K562 (cell line): ENCODE results near the gene CCDC33. TPM values are rescaled to one million over a fixed set of nuclear protein-coding genes. Genes with fewer than 3 reads are reported as not detected.

ENCODE experiments used
- ATAC-seq: fragments of 200-7000 bp; cut with Tn5 transposase; 3 replicates; pipeline ENCODE4 v1.9.1; 2020; ENCODE audit warnings: moderate library complexity
- BruUV-seq: library from RNA; stranded (reverse); fragments of 400-500 nt; replicated peaks from 2 replicates; lab custom pipeline; 2021; lab: Mats Ljungman, UMichigan
- CTCF ChIA-PET: fragments of 300-600 bp; formaldehyde crosslinking; extraction: SDS; loops from one replicate; lab custom pipeline; 2021; ENCODE audit warnings: low intra/inter-chr PET ratio; lab: Yijun Ruan, JAX
- POLR2A ChIA-PET: fragments of 300-600, 350-650 bp; sonication (Branson Sonifier 250); formaldehyde crosslinking; extraction: SDS; loops from one replicate; lab custom pipeline; 2021; ENCODE audit warnings: antibody characterized with exemption, inconsistent platforms; lab: Yijun Ruan, JAX
- DNase-seq, 4 experiments: peaks; one replicate each; pipeline versions ENCODE4 v3.0.0 to v3.0.0-alpha.2; 2011 to 2018; ENCODE audit warnings: low spot score in 3 of 4, mixed read lengths in 3 of 4; ENCODE audit errors: extremely low read depth in 1 of 4
- FAIRE-seq: peaks from 2 replicates; lab custom pipeline; 2011; peaks lifted over from hg19 to GRCh38; lab: Jason Lieb, UNC
- H2AFZ ChIP-seq: 2 replicates; pipeline ENCODE4 v1.6.0; 2011; ENCODE audit warnings: low read depth, low read length, control low read depth, inconsistent platforms
- H3K27ac ChIP-seq: fragments of 200-600 bp; 3 replicates; pipeline ENCODE4 v1.8.0; 2011; ENCODE audit warnings: low read depth, mild to moderate bottlenecking, control low read depth, inconsistent platforms, low read length, moderate library complexity, mixed read lengths; ENCODE audit errors: extremely low read depth
- H3K27me3 ChIP-seq, 2 experiments: fragments of 300-600 bp in 1 of 2; 2 replicates in 1 of 2; 3 replicates in 1 of 2; pipeline versions ENCODE4 v1.6.0 to v1.8.0; 2011; ENCODE audit warnings: inconsistent platforms in 2 of 2, low read length in 2 of 2, mild to moderate bottlenecking in 1 of 2, mixed read lengths in 1 of 2, moderate library complexity in 1 of 2; ENCODE audit not compliant: control insufficient read depth in 2 of 2, insufficient read depth in 2 of 2
- H3K36me3 ChIP-seq: fragments of 300-600 bp; 3 replicates; pipeline ENCODE4 v1.8.0; 2011; ENCODE audit warnings: mild to moderate bottlenecking, low read length, inconsistent platforms; ENCODE audit not compliant: control insufficient read depth, insufficient read depth
- H3K4me1 ChIP-seq, 2 experiments: fragments of 200-600 bp in 1 of 2; replicated peaks in 1 of 2; 2 replicates in 1 of 2; 3 replicates in 1 of 2; pipeline versions ENCODE4 v1.5.1 to v1.8.0; 2011; ENCODE audit warnings: inconsistent platforms in 2 of 2, low read length in 2 of 2, mild to moderate bottlenecking in 1 of 2, mixed read lengths in 1 of 2, moderate library complexity in 1 of 2; ENCODE audit not compliant: control insufficient read depth in 2 of 2, insufficient read depth in 2 of 2
- H3K4me2 ChIP-seq: 2 replicates; pipeline ENCODE4 v1.6.1; 2011; ENCODE audit warnings: low read length, control low read depth, inconsistent platforms, mixed read lengths; ENCODE audit not compliant: insufficient read depth
- H3K4me3 ChIP-seq: fragments of 200-600 bp; sonication (generic), shearing (Covaris generic); 2 replicates; pipeline ENCODE4 v1.5.1; 2016; ENCODE audit warnings: control low read depth, inconsistent platforms
- H3K79me2 ChIP-seq: fragments of 200-600 bp; 3 replicates; pipeline ENCODE4 v1.8.0; 2011; ENCODE audit warnings: low read length, inconsistent platforms; ENCODE audit not compliant: control insufficient read depth, insufficient read depth
- H3K9ac ChIP-seq, 2 experiments: 2 replicates each; pipeline versions ENCODE4 v1.6.0 to v1.6.1; 2011; ENCODE audit warnings: low read depth in 2 of 2, low read length in 2 of 2, control low read depth in 1 of 2, inconsistent platforms in 1 of 2, mild to moderate bottlenecking in 1 of 2, mixed read lengths in 1 of 2; ENCODE audit not compliant: insufficient read depth in 1 of 2
- H3K9me1 ChIP-seq: one replicate; pipeline ENCODE4 v1.6.0; 2011; ENCODE audit warnings: inconsistent platforms, mild to moderate bottlenecking, low read length, moderate library complexity; ENCODE audit not compliant: control insufficient read depth, insufficient read depth
- H3K9me3 ChIP-seq: replicated peaks from 2 replicates; pipeline ENCODE4 v1.5.1; 2011; ENCODE audit warnings: low read depth, low read length, inconsistent platforms; ENCODE audit not compliant: control insufficient read depth, insufficient read depth
- H4K20me1 ChIP-seq: replicated peaks from 2 replicates; pipeline ENCODE4 v1.6.1; 2011; ENCODE audit warnings: low read length, inconsistent platforms, mixed read lengths; ENCODE audit not compliant: control insufficient read depth, insufficient read depth
- E2F5 ChIP-seq: sonication (generic); formaldehyde crosslinking; IDR thresholded peaks from 2 replicates; pipeline ENCODE4 v1.8.0; 2022; ENCODE audit warnings: mild to moderate bottlenecking, missing genetic modification reagents
- HMG20B ChIP-seq: fragments of 250-450 bp; sonication (Bioruptor Pico); IDR thresholded peaks from 2 replicates; pipeline ENCODE4 v1.5.0; 2021; ENCODE audit warnings: mild to moderate bottlenecking
- MBD1 ChIP-seq: fragments of 250-450 bp; sonication (Bioruptor Pico); IDR thresholded peaks from 2 replicates; pipeline ENCODE4 v1.8.0; 2022; ENCODE audit warnings: inconsistent platforms
- NFRKB ChIP-seq: fragments of 450-650 bp; IDR thresholded peaks from 2 replicates; pipeline ENCODE4 v1.6.1; 2016; ENCODE audit warnings: low read depth
- RNF2 ChIP-seq: sonication (generic); IDR thresholded peaks from 2 replicates; pipeline ENCODE4 v1.6.1; 2016
- SLC30A9 ChIP-seq: fragments of 250-450 bp; sonication (Bioruptor Pico); IDR thresholded peaks from 2 replicates; pipeline ENCODE4 v1.8.0; 2022; ENCODE audit warnings: mild to moderate bottlenecking, moderate library complexity
- SMAD3 ChIP-seq: fragments of 450-650 bp; formaldehyde crosslinking; conservative IDR thresholded peaks from 2 replicates; pipeline ENCODE4 v1.4.0; 2020; ENCODE audit warnings: mild to moderate bottlenecking
- SREBF1 ChIP-seq: fragments of 150-350 bp; IDR thresholded peaks from 2 replicates; pipeline ENCODE4 v1.6.1; 2014; ENCODE audit warnings: antibody characterized with exemption, low read depth, low read length, borderline replicate concordance
- THRAP3 ChIP-seq: fragments of 450-650 bp; IDR thresholded peaks from 2 replicates; pipeline ENCODE4 v1.6.1; 2016; ENCODE audit warnings: mild to moderate bottlenecking, inconsistent platforms, borderline replicate concordance
- YBX1 ChIP-seq: fragments of 450-650 bp; IDR thresholded peaks from 2 replicates; pipeline ENCODE4 v1.7.1; 2016; ENCODE audit warnings: mild to moderate bottlenecking
- ZBTB43 ChIP-seq: sonication (generic); formaldehyde crosslinking; IDR thresholded peaks from 2 replicates; pipeline ENCODE4 v1.8.0; 2023; ENCODE audit warnings: mild to moderate bottlenecking, missing genetic modification reagents
- ZNF408 ChIP-seq: fragments of 250-450 bp; sonication (Bioruptor Pico); IDR thresholded peaks from 2 replicates; pipeline ENCODE4 v1.4.0; 2020; ENCODE audit warnings: low read depth, mild to moderate bottlenecking, moderate library complexity
- ZNF592 ChIP-seq: fragments of 450-650 bp; IDR thresholded peaks from 2 replicates; pipeline ENCODE4 v1.6.1; 2017; ENCODE audit warnings: antibody characterized with exemption, mild to moderate bottlenecking
- WGBS: fragments of 100-300 bp; shearing (Covaris generic); methylation state at CpG from one replicate; pipeline ENCODE4 v1.1.6; 2016; ENCODE audit warnings: low coverage, mixed read lengths; ENCODE audit not compliant: insufficient coverage; ENCODE audit errors: missing lambda C conversion rate; 5-methylcytosine and 5-hydroxymethylcytosine counted together
- in situ Hi-C: fragments of 300-500 bp; cut with MboI; formaldehyde crosslinking; loops from 4 replicates; pipeline ENCODE4 v1.15.0; 2018; ENCODE audit warnings: inconsistent platforms, mixed read lengths
- intact Hi-C: fragments of 100-400 bp; cut with micrococcal nuclease; formaldehyde crosslinking; loops from 2 replicates; pipeline ENCODE4 v1.14.2; 2022
- polyA plus RNA-seq, 8 experiments: library from polyadenylated mRNA; depleted of rRNA in 4 of 8; stranded (reverse) in 5 of 8; unstranded in 3 of 8; fragments of >200 nt; fragmentation: Nextera tagmentation in 2 of 8; fragmentation: Illumina TruSeq in 1 of 8; extraction: Ambion mirVana in 2 of 8; extraction: Trizol in 1 of 8; gene quantifications; 2 replicates each; pipeline versions ENCODE4 v1.2.1 to v1.2.3, GENCODE V29; 2011 to 2014; ENCODE audit warnings: inconsistent platforms in 1 of 8, missing spikeins in 1 of 8
- total RNA-seq, 7 experiments: library from RNA; depleted of rRNA in 6 of 7; stranded (reverse); fragments of >200 nt in 6 of 7; fragmentation: Illumina TruSeq in 2 of 7; extraction: Trizol in 2 of 7; gene quantifications; 2 replicates each; pipeline versions ENCODE4 v1.2.1 to v1.2.3, GENCODE V29; 2011 to 2021; ENCODE audit warnings: low replicate concordance in 1 of 7

CCDC33 gene
- total and polyA plus RNA-seq, 9 of the 15 experiments (the other 6 are each of a cell fraction or from before 2014, with no cell fraction given): 0.08 to 1.1 (median 0.15) TPM; not detected in 4

- under 1% methylated on average over 19 of the region's 25 CpGs for WGBS
- Histone ChIP-seq H3K4me3 (no peak overlapping the region), H4K20me1 (peaks cover 10% of the 10 kb centered on the region), H3K36me3 (no peaks in the 10 kb centered on the region), H3K4me2 (no peak overlapping the region), H3K27ac (no peak overlapping the region), H3K9me3 (no peaks in the 10 kb centered on the region), H3K9me1 (no peaks in the 10 kb centered on the region), H3K79me2 (no peaks in the 10 kb centered on the region), H3K9ac (peak overlapping the region in 1 of 2 experiments; percentile 29; a peak in 1 of 4 replicates), H3K27me3 (peaks cover 3 to 58% of the 10 kb centered on the region in 2 experiments; a peak in 3 of 5 replicates), H2AFZ (no peak overlapping the region), H3K4me1 (no peaks in the 10 kb centered on the region)
- ChIA-PET POLR2A (interaction anchor here (0.7 kb wide), 1 partner anchor 20 kb away, joined by 3 read pairs; no protein-coding TSS in a partner anchor), CTCF (no interaction called here)
- DNase-seq (no peak), FAIRE-seq (no peak), ATAC-seq (no peak)
- intact Hi-C loops (no loop called here), in situ Hi-C loops (no loop called here)
- no TSS peak for BruUV-seq
- TF ChIP-seq E2F5 (CRISPR knock-in tag): no peak
- no peak for TF ChIP-seq ZNF408 (CRISPR knock-in tag)
- TF ChIP-seq MBD1 (CRISPR knock-in tag): no peak
- no peak for TF ChIP-seq SLC30A9 (CRISPR knock-in tag)
- TF ChIP-seq YBX1: no peak
- TF ChIP-seq ZBTB43: no peak
- TF ChIP-seq RNF2: no peak
- no peak for TF ChIP-seq ZNF592
- no peak for TF ChIP-seq SMAD3 (CRISPR knock-in tag)
- no peak for TF ChIP-seq NFRKB
- TF ChIP-seq THRAP3: no peak
- no peak for TF ChIP-seq HMG20B (CRISPR knock-in tag)
- no peak for TF ChIP-seq SREBF1
These were observed 13.6 kb upstream of the CCDC33 start for GRCh38 chr15:74222240-74223119.
